Keratinocyte (primary cell): ENCODE data around the gene KIF17. TPM values are rescaled to one million over a fixed set of nuclear protein-coding genes. Genes with fewer than 3 reads are reported as not detected.

ENCODE experiments used
- DNase-seq: peaks from one replicate; pipeline ENCODE4 v3.0.0-alpha.2; 2011; ENCODE audit warnings: low read depth, missing footprints, low spot score
- FAIRE-seq: peaks from 2 replicates; lab custom pipeline; 2011; peaks lifted over from hg19 to GRCh38; lab: Jason Lieb, UNC
- H2AFZ ChIP-seq: 2 replicates; pipeline ENCODE4 v1.6.0; 2012; ENCODE audit warnings: low read length, control low read depth, inconsistent platforms; ENCODE audit not compliant: control insufficient read depth
- H3K27ac ChIP-seq: 2 replicates; pipeline ENCODE4 v1.5.1; 2011; ENCODE audit warnings: low read length; ENCODE audit not compliant: control insufficient read depth, insufficient read depth
- H3K27me3 ChIP-seq: 3 replicates; pipeline ENCODE4 v1.6.0; 2011; ENCODE audit warnings: low read length; ENCODE audit not compliant: control insufficient read depth, insufficient read depth; ENCODE audit errors: extremely low read depth
- H3K36me3 ChIP-seq, 2 experiments: 2 replicates in 1 of 2; 3 replicates in 1 of 2; pipeline ENCODE4 v1.5.1; 2011; ENCODE audit warnings: low read length in 2 of 2, mild to moderate bottlenecking in 1 of 2; ENCODE audit not compliant: control insufficient read depth in 2 of 2, insufficient read depth in 2 of 2; ENCODE audit errors: extremely low read depth in 1 of 2
- H3K4me1 ChIP-seq: 3 replicates; pipeline ENCODE4 v1.5.1; 2011; ENCODE audit warnings: low read length; ENCODE audit not compliant: control insufficient read depth, insufficient read depth; ENCODE audit errors: extremely low read depth
- H3K4me2 ChIP-seq: 3 replicates; pipeline ENCODE4 v1.6.0; 2011; ENCODE audit warnings: low read depth, low read length; ENCODE audit not compliant: control insufficient read depth, insufficient read depth; ENCODE audit errors: extremely low read depth
- H3K4me3 ChIP-seq, 3 experiments: fragments of 200-600 bp in 1 of 3; sonication (generic) in 1 of 3; 2 replicates in 2 of 3; 3 replicates in 1 of 3; pipeline ENCODE4 v1.5.1; 2011 to 2016; ENCODE audit warnings: low read length in 3 of 3, mild to moderate bottlenecking in 3 of 3, control low read depth in 2 of 3, inconsistent platforms in 1 of 3, low read depth in 1 of 3, mixed read lengths in 1 of 3, mixed run types in 1 of 3, moderate library complexity in 1 of 3; ENCODE audit not compliant: control insufficient read depth in 2 of 3, insufficient read depth in 2 of 3; ENCODE audit errors: extremely low read depth in 1 of 3
- H3K79me2 ChIP-seq: 2 replicates; pipeline ENCODE4 v1.6.0; 2012; ENCODE audit warnings: low read length; ENCODE audit not compliant: control insufficient read depth, insufficient read depth
- H3K9ac ChIP-seq: 3 replicates; pipeline ENCODE4 v1.6.0; 2011; ENCODE audit warnings: low read length; ENCODE audit not compliant: control insufficient read depth, insufficient read depth; ENCODE audit errors: extremely low read depth
- H3K9me1 ChIP-seq: 3 replicates; pipeline ENCODE4 v1.6.0; 2011; ENCODE audit warnings: low read length; ENCODE audit not compliant: control insufficient read depth, insufficient read depth; ENCODE audit errors: extremely low read depth
- H3K9me3 ChIP-seq: 2 replicates; pipeline ENCODE4 v1.5.1; 2012; ENCODE audit warnings: low read depth, low read length; ENCODE audit not compliant: control insufficient read depth
- H4K20me1 ChIP-seq: 3 replicates; pipeline ENCODE4 v1.6.0; 2011; ENCODE audit warnings: low read length; ENCODE audit not compliant: control insufficient read depth, insufficient read depth; ENCODE audit errors: extremely low read depth
- CTCF ChIP-seq, 3 experiments: IDR thresholded peaks in 1 of 3; conservative IDR thresholded peaks in 1 of 3; optimal IDR thresholded peaks in 1 of 3; 2 replicates in 2 of 3; 3 replicates in 1 of 3; pipeline versions ENCODE3 to v1.5.1; 2011; ENCODE audit warnings: low read length in 3 of 3, mild to moderate bottlenecking in 3 of 3, moderate library complexity in 2 of 3, control low read depth in 1 of 3, inconsistent platforms in 1 of 3; ENCODE audit not compliant: insufficient read depth in 2 of 3; ENCODE audit errors: extremely low read depth in 1 of 3
- EZH2 ChIP-seq: IDR thresholded peaks from one replicate; pipeline ENCODE4 v1.6.1; 2012; ENCODE audit warnings: inconsistent platforms, mild to moderate bottlenecking, low read length, moderate library complexity
- dilution Hi-C: fragments of 300-500 bp; cut with MboI; formaldehyde crosslinking; loops from one replicate; pipeline ENCODE4 v1.7.0; 2020; ENCODE audit warnings: low sequenced_read_pairs; ENCODE audit not compliant: extremely low pct_ligation_motif_present
- polyA plus RNA-seq, 5 experiments: library from polyadenylated mRNA; depleted of rRNA in 3 of 5; stranded (reverse) in 3 of 5; stranded (forward) in 1 of 5; unstranded in 1 of 5; fragments of >200 nt; gene quantifications; 1 replicate in 1 of 5; 2 replicates in 3 of 5; 3 replicates in 1 of 5; pipeline versions ENCODE4 v1.2.1 to v1.2.3, GENCODE V29; 2011 to 2012; ENCODE audit warnings: missing spikeins in 2 of 5, low read depth in 1 of 5, low replicate concordance in 1 of 5

KIF17 gene
- polyA plus RNA-seq, 1 donor (not counting 4 experiments of a cell fraction or from before 2014, with no cell fraction given), result 0.90 TPM

- no peaks in the 10 kb centered on the region for H3K9me3 ChIP-seq
- H3K4me3 ChIP-seq, result no peak overlapping the region
- no peaks in the 10 kb centered on the region for H4K20me1 ChIP-seq
- no peak overlapping the region for H3K27ac ChIP-seq
- DNase-seq (no peak), FAIRE-seq (no peak)
- no peak overlapping the region for H3K9ac ChIP-seq
- no peak overlapping the region for H3K4me2 ChIP-seq
- dilution Hi-C loops, result no loop called here
- H2AFZ ChIP-seq, result no peak overlapping the region
- TF ChIP-seq CTCF (optimal IDR thresholded peaks at IDR 0.05 in 1 of 3, IDR thresholded peaks at IDR 0.05 in 1 of 3, conservative IDR thresholded peaks at IDR 0.05 in 1 of 3; ENCODE audit: extremely low read depth in 1 of 3, insufficient read depth in 2 of 3, low read length in 3 of 3), result no peak
- TF ChIP-seq EZH2, result no peak
- no peaks in the 10 kb centered on the region for H3K27me3 ChIP-seq
- no peaks in the 10 kb centered on the region for H3K9me1 ChIP-seq
- no peaks in the 10 kb centered on the region for H3K79me2 ChIP-seq
- no peaks in the 10 kb centered on the region for H3K4me1 ChIP-seq
- peaks cover 0 to 16% of the 10 kb centered on the region in 2 experiments for H3K36me3 ChIP-seq
Observed at GRCh38 chr1:20684050-20684620, 33.7 kb downstream of the KIF17 start.

- no peak overlapping the region for H2AFZ ChIP-seq
- no peak overlapping the region for H3K4me3 ChIP-seq
- no peak overlapping the region for H3K4me2 ChIP-seq
- H3K27ac ChIP-seq, result no peak overlapping the region
- no peaks in the 10 kb centered on the region for H3K9me3 ChIP-seq
- TF ChIP-seq CTCF (optimal IDR thresholded peaks at IDR 0.05 in 1 of 3, IDR thresholded peaks at IDR 0.05 in 1 of 3, conservative IDR thresholded peaks at IDR 0.05 in 1 of 3; ENCODE audit: extremely low read depth in 1 of 3, insufficient read depth in 2 of 3, low read length in 3 of 3) (no peak), EZH2 (no peak)
- peaks cover 0 to 14% of the 10 kb centered on the region in 2 experiments for H3K36me3 ChIP-seq
- dilution Hi-C loops, result no loop called here
- DNase-seq (no peak), FAIRE-seq (no peak)
- no peak overlapping the region for H3K9ac ChIP-seq
- H3K27me3 ChIP-seq, result no peaks in the 10 kb centered on the region
- no peaks in the 10 kb centered on the region for H3K9me1 ChIP-seq
- H3K4me1 ChIP-seq, result no peaks in the 10 kb centered on the region
- no peaks in the 10 kb centered on the region for H4K20me1 ChIP-seq
- H3K79me2 ChIP-seq, result no peaks in the 10 kb centered on the region
Observed at GRCh38 chr1:20683614-20684013, 34.2 kb downstream of the KIF17 start.
